ENCODE data around the gene CDH10. TPM values are rescaled to one million over a fixed set of nuclear protein-coding genes. Genes with fewer than 3 reads are reported as not detected.

Gene CDH10

GRCh38 chr5:24487368-24488229 is 157.2 kb downstream of the CDH10 start:
- Histone ChIP-seq H3K4me2 (ENCODE audit: low read length) (no peak overlapping the region), H3K4me3 (ENCODE audit: low read length) (no peak overlapping the region)

GRCh38 chr5:24480952-24481351 is 163.8 kb downstream of the CDH10 start:
- H3K9me3 ChIP-seq (replicated peaks; ENCODE audit: low read length), result no peaks in the 10 kb centered on the region
- H3K27me3 ChIP-seq (ENCODE audit: control insufficient read depth, insufficient read depth, low read length), result no peaks in the 10 kb centered on the region
- H3K4me2 ChIP-seq (ENCODE audit: low read length), result no peak overlapping the region

More at GRCh38 chr5:24487368-24488229, 157.2 kb downstream of the CDH10 start:
- no peaks in the 10 kb centered on the region for H3K36me3 ChIP-seq (ENCODE audit: insufficient read depth, low read length)
- no peak overlapping the region for H3K9ac ChIP-seq (ENCODE audit: low read depth, low read length)
- H3K4me1 ChIP-seq (ENCODE audit: control insufficient read depth, insufficient read depth, low read length), result no peaks in the 10 kb centered on the region
- H3K9me3 ChIP-seq (replicated peaks; ENCODE audit: low read length), result no peaks in the 10 kb centered on the region
- no peaks in the 10 kb centered on the region for H3K27me3 ChIP-seq (ENCODE audit: control insufficient read depth, insufficient read depth, low read length)

GRCh38 chr5:24477958-24478357 is 166.8 kb downstream of the CDH10 start:
- Histone ChIP-seq H3K4me3 (ENCODE audit: low read length) (no peak overlapping the region), H3K4me2 (ENCODE audit: low read length) (no peak overlapping the region), H3K27me3 (ENCODE audit: control insufficient read depth, insufficient read depth, low read length) (no peaks in the 10 kb centered on the region), H3K4me1 (ENCODE audit: control insufficient read depth, insufficient read depth, low read length) (no peaks in the 10 kb centered on the region), H3K9ac (ENCODE audit: low read depth, low read length) (no peak overlapping the region), H3K9me3 (replicated peaks; ENCODE audit: low read length) (no peaks in the 10 kb centered on the region), H3K36me3 (ENCODE audit: insufficient read depth, low read length) (no peaks in the 10 kb centered on the region)

More at GRCh38 chr5:24480952-24481351, 163.8 kb downstream of the CDH10 start:
- H3K4me1 ChIP-seq (ENCODE audit: control insufficient read depth, insufficient read depth, low read length), result no peaks in the 10 kb centered on the region
- H3K9ac ChIP-seq (ENCODE audit: low read depth, low read length), result no peak overlapping the region
- no peaks in the 10 kb centered on the region for H3K36me3 ChIP-seq (ENCODE audit: insufficient read depth, low read length)
- H3K4me3 ChIP-seq (ENCODE audit: low read length), result no peak overlapping the region

- no peak overlapping the region for H3K4me3 ChIP-seq (ENCODE audit: low read length)
- no peak overlapping the region for H3K4me2 ChIP-seq (ENCODE audit: low read length)
- no peak overlapping the region for H3K9ac ChIP-seq (ENCODE audit: low read depth, low read length)
- no peaks in the 10 kb centered on the region for H3K36me3 ChIP-seq (ENCODE audit: insufficient read depth, low read length)
- no peaks in the 10 kb centered on the region for H3K4me1 ChIP-seq (ENCODE audit: control insufficient read depth, insufficient read depth, low read length)
- H3K27me3 ChIP-seq (ENCODE audit: control insufficient read depth, insufficient read depth, low read length), result no peaks in the 10 kb centered on the region
- H3K9me3 ChIP-seq (replicated peaks; ENCODE audit: low read length), result no peaks in the 10 kb centered on the region
Measured at GRCh38 chr5:24475101-24475500, 169.7 kb downstream of the CDH10 start.

- no peak overlapping the region for H3K4me3 ChIP-seq (ENCODE audit: low read length)
- H3K27me3 ChIP-seq (ENCODE audit: control insufficient read depth, insufficient read depth, low read length), result no peaks in the 10 kb centered on the region
Measured at GRCh38 chr5:24474685-24475084, 170.1 kb downstream of the CDH10 start.

GRCh38 chr5:24472518-24472917 is 172.3 kb downstream of the CDH10 start:
- H3K4me1 ChIP-seq (ENCODE audit: control insufficient read depth, insufficient read depth, low read length), result no peaks in the 10 kb centered on the region
- no peak overlapping the region for H3K9ac ChIP-seq (ENCODE audit: low read depth, low read length)
- no peaks in the 10 kb centered on the region for H3K9me3 ChIP-seq (replicated peaks; ENCODE audit: low read length)
- no peak overlapping the region for H3K4me3 ChIP-seq (ENCODE audit: low read length)
- no peaks in the 10 kb centered on the region for H3K36me3 ChIP-seq (ENCODE audit: insufficient read depth, low read length)
- no peak overlapping the region for H3K4me2 ChIP-seq (ENCODE audit: low read length)
- H3K27me3 ChIP-seq (ENCODE audit: control insufficient read depth, insufficient read depth, low read length), result no peaks in the 10 kb centered on the region

More at GRCh38 chr5:24474685-24475084, 170.1 kb downstream of the CDH10 start:
- no peak overlapping the region for H3K9ac ChIP-seq (ENCODE audit: low read depth, low read length)
- no peaks in the 10 kb centered on the region for H3K36me3 ChIP-seq (ENCODE audit: insufficient read depth, low read length)
- H3K4me2 ChIP-seq (ENCODE audit: low read length), result no peak overlapping the region
- H3K9me3 ChIP-seq (replicated peaks; ENCODE audit: low read length), result no peaks in the 10 kb centered on the region
- H3K4me1 ChIP-seq (ENCODE audit: control insufficient read depth, insufficient read depth, low read length), result no peaks in the 10 kb centered on the region

GRCh38 chr5:24444414-24444813 is 200.4 kb downstream of the CDH10 start:
- no peaks in the 10 kb centered on the region for H3K4me1 ChIP-seq (ENCODE audit: control insufficient read depth, insufficient read depth, low read length)
- H3K9me3 ChIP-seq (replicated peaks; ENCODE audit: low read length), result no peaks in the 10 kb centered on the region
- no peak overlapping the region for H3K9ac ChIP-seq (ENCODE audit: low read depth, low read length)
- H3K4me2 ChIP-seq (ENCODE audit: low read length), result no peak overlapping the region
- H3K27me3 ChIP-seq (ENCODE audit: control insufficient read depth, insufficient read depth, low read length), result no peaks in the 10 kb centered on the region
- H3K36me3 ChIP-seq (ENCODE audit: insufficient read depth, low read length), result no peaks in the 10 kb centered on the region
- H3K4me3 ChIP-seq (ENCODE audit: low read length), result no peak overlapping the region

GRCh38 chr5:24439465-24439864 is 205.3 kb downstream of the CDH10 start:
- H3K9me3 ChIP-seq (replicated peaks; ENCODE audit: low read length), result no peaks in the 10 kb centered on the region
- H3K36me3 ChIP-seq (ENCODE audit: insufficient read depth, low read length), result no peaks in the 10 kb centered on the region
- no peak overlapping the region for H3K9ac ChIP-seq (ENCODE audit: low read depth, low read length)
- H3K27me3 ChIP-seq (ENCODE audit: control insufficient read depth, insufficient read depth, low read length), result no peaks in the 10 kb centered on the region
- no peak overlapping the region for H3K4me2 ChIP-seq (ENCODE audit: low read length)
- no peaks in the 10 kb centered on the region for H3K4me1 ChIP-seq (ENCODE audit: control insufficient read depth, insufficient read depth, low read length)
- no peak overlapping the region for H3K4me3 ChIP-seq (ENCODE audit: low read length)

Small RNA genes lying within 50 kb of the gene (small RNA-seq; reads per million reads assigned to genes)
- gene AC091885.1 (not detected), gene RF00017 (not detected)

All from skeletal muscle satellite cell (primary cell).